PFSK-1 (cell line): Measurements from ENCODE around the gene PRKN.

ENCODE experiments used
- FOXP2 ChIP-seq: optimal IDR thresholded peaks from 2 replicates; pipeline ENCODE3; 2011; ENCODE audit warnings: borderline replicate concordance, control low read depth, inconsistent platforms; ENCODE audit not compliant: insufficient read depth; ENCODE audit errors: extremely low read length, extremely low read depth
- POLR2AphosphoS5 ChIP-seq: IDR thresholded peaks from 2 replicates; pipeline ENCODE4 v1.6.1; 2012; ENCODE audit warnings: low read depth, mild to moderate bottlenecking, control low read depth, low read length, moderate library complexity
- REST ChIP-seq, 2 experiments: IDR thresholded peaks; 2 replicates each; pipeline versions ENCODE4 v1.6.1 to v1.8.0; 2011 to 2012; ENCODE audit warnings: low read depth in 2 of 2, low read length in 2 of 2, control low read depth in 1 of 2, inconsistent platforms in 1 of 2, mild to moderate bottlenecking in 1 of 2, moderate library complexity in 1 of 2; ENCODE audit not compliant: insufficient read depth in 1 of 2
- SIN3A ChIP-seq: IDR thresholded peaks from 2 replicates; pipeline ENCODE4 v1.6.1; 2012; ENCODE audit warnings: mild to moderate bottlenecking, low read length, moderate library complexity, borderline replicate concordance; ENCODE audit not compliant: insufficient read depth
- TAF1 ChIP-seq: IDR thresholded peaks from 2 replicates; pipeline ENCODE4 v1.6.1; 2012; ENCODE audit warnings: low read length, control low read depth, borderline replicate concordance; ENCODE audit not compliant: insufficient read depth

The PRKN gene

GRCh38 chr6:162603231-162604015 lies 124.1 kb downstream of the PRKN start:
- TF ChIP-seq FOXP2 (no peak), SIN3A (no peak), TAF1 (no peak), REST (IDR thresholded peaks at IDR 0.05; ENCODE audit: insufficient read depth in 1 of 2, low read depth in 2 of 2, low read length in 2 of 2) (no peak), POLR2AphosphoS5 (no peak)

- TF ChIP-seq TAF1, result no peak
- TF ChIP-seq REST (IDR thresholded peaks at IDR 0.05; ENCODE audit: insufficient read depth in 1 of 2, low read depth in 2 of 2, low read length in 2 of 2), result no peak
- no peak for TF ChIP-seq FOXP2
- TF ChIP-seq POLR2AphosphoS5, result no peak
- no peak for TF ChIP-seq SIN3A
Measured at GRCh38 chr6:162602759-162603158, 124.8 kb downstream of the PRKN start.

DNA sequence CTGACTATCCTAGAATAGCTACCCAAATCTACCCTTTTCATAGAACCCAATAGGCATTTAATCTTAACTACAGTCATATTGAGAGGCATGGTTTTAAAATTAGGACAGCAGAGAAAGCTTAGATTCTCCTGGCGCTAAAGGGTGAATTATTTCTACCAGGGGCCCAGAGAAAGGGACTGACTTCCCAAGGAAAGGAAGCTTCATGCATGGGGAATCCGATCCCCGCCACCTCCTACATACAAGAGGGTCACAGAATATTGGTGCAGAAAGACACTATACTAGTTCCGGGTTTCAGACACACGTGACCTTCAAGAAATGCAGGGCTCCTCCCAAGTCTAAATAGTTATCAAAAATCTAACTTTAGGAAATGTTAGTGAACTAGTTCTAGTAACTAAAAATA lies 130.9 kb downstream of the PRKN start:
- TF ChIP-seq REST (IDR thresholded peaks at IDR 0.05; ENCODE audit: insufficient read depth in 1 of 2, low read depth in 2 of 2, low read length in 2 of 2), result no peak
- TF ChIP-seq FOXP2, result no peak
- TF ChIP-seq POLR2AphosphoS5, result no peak

DNA sequence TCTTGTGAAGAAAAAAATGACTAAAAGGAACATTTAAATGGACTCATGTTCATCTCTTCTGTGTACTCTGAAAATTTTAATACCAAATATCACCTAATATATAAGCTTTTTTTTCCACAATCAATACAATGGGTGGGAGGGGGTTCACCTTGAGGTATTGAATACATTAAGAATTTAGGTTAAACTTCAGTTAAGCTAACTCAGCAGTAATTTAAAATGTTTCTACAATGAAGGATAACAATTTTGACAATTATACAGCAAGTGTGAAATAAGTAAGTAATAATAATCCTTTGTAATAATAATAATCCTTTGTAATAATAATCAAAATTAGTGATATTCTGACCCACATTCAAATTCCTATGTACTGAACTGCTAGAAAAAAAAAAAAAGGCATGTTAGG lies 136.0 kb downstream of the PRKN start:
- TF ChIP-seq SIN3A, result no peak
- TF ChIP-seq FOXP2, result no peak
- TF ChIP-seq POLR2AphosphoS5, result no peak
- TF ChIP-seq TAF1, result no peak
- no peak for TF ChIP-seq REST (IDR thresholded peaks at IDR 0.05; ENCODE audit: insufficient read depth in 1 of 2, low read depth in 2 of 2, low read length in 2 of 2)
